Epithelial cell of proximal tubule (primary cell): ENCODE results near the gene GRB10. TPM values are rescaled to one million over a fixed set of nuclear protein-coding genes. Genes with fewer than 3 reads are reported as not detected.

Source experiments
- DNase-seq: peaks from one replicate; pipeline ENCODE4 v3.0.0-alpha.2; 2011; ENCODE audit warnings: low read depth
- H3K4me3 ChIP-seq: 2 replicates; pipeline ENCODE4 v1.5.1; 2011; ENCODE audit warnings: low read depth, mild to moderate bottlenecking, low read length
- total RNA-seq: library from RNA; depleted of rRNA; stranded (reverse); fragments of >200 nt; gene quantifications from 2 replicates; pipeline ENCODE4 v1.2.3, GENCODE V29; 2015
- TF ChIP-seq, protein P1 (sequence below): conservative IDR thresholded peaks from 2 replicates; pipeline ENCODE4 v1.5.1; 2012; ENCODE audit warnings: low read depth, mild to moderate bottlenecking, low read length

GRB10 gene
- total RNA-seq, 1 donor from 2014 or later, result 33.4 TPM

DNA sequence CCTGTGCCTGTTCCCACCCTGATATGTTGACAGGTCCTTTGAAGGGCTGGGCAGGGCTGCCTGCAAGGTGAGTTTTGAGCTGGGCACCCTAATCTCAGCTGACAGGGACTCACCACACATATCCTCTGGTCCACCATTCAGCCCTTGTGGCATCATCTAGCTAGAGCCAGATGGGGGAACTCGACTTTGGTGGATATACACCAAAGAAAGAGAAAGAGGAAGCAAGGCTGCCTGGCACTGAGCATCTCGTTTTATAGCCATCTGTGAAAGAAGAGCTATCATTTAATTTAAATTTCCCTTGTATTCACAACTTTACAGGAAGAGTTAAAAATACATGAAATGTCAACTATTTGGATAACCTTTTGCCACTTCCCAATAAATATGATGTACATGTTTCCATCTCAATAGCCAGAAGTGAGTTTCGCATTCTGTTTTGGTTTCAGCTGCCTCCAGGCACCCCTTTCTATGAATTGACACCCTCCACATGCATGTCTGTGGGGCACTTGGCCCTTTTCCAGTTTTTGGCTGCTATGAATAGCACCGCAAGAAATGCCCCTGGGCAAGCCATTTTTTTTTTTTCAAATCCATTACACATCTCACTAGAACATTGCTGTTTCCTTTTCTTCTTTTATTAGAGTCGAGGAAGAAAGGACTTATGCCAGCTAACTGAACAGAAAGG lies 22.9 kb upstream of the GRB10 start:
- TF ChIP-seq, protein P1, sequence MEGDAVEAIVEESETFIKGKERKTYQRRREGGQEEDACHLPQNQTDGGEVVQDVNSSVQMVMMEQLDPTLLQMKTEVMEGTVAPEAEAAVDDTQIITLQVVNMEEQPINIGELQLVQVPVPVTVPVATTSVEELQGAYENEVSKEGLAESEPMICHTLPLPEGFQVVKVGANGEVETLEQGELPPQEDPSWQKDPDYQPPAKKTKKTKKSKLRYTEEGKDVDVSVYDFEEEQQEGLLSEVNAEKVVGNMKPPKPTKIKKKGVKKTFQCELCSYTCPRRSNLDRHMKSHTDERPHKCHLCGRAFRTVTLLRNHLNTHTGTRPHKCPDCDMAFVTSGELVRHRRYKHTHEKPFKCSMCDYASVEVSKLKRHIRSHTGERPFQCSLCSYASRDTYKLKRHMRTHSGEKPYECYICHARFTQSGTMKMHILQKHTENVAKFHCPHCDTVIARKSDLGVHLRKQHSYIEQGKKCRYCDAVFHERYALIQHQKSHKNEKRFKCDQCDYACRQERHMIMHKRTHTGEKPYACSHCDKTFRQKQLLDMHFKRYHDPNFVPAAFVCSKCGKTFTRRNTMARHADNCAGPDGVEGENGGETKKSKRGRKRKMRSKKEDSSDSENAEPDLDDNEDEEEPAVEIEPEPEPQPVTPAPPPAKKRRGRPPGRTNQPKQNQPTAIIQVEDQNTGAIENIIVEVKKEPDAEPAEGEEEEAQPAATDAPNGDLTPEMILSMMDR, result no peak
- DNase-seq, result no peak
- no peak overlapping the region for H3K4me3 ChIP-seq

DNA sequence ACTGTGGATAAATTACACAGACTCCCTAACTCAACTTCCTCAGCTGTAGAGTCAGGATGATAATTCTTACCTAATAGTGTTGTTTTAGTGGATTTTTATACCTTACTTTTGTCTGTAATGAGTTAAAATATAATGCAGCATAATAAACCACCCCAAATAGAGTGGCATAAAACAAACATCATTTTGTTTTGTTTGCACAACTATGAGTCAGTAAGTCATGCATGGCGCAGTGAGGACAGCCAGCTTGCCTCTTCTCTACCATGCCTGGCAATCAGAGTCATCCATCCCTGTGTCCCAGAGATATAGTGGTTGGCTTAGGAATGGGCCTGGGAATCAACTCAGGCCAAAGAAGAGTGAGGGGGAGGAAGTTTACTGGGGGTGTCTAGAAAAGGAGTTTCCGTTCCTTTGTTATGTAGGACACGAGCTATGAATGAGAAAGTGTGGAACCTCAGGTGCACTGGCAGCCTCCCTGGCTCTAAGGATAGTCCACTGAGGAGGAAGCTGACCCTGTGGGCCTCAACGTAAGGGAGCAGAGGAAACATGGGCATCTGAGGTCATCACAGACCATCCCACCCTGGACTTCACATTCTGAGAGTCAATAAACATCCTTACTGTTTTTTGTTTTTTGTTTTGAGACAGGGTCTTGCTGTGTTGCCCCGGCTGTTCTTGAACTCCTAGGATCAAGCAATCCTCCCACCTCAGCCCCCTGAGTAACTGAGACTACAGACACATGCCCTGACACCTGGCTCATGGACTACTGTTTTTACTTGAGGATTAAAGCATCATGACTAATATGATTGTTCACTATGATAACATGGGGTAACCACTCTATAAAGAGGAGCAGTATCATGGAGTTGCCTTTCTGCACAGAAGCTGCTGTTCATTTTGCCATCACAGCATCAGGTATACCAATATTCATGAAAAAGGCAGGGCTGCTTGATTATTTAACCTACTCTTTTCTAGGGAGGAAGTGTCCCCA lies 21.0 kb upstream of the GRB10 start:
- no peak for DNase-seq
- TF ChIP-seq, protein P1, result no peak
- H3K4me3 ChIP-seq, result no peak overlapping the region

DNA sequence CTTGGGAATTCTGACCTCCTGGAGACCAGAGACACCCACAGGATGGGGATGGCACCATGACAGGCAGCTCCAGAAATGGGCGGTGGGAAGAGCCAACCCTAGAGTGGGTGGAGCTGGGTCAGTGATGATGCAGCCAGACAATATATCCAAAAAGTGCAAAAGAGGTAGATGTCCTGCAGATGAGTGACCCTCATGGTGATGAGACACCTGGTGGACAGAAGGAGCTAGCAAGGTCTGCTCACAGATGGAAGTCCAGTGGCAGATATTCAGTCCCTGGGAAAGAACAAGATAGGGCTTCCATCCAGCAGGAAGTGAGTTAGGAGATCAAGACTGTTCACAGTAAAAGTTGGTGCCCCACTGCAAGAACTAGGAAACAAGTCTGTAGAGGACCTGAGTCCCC lies 19.2 kb upstream of the GRB10 start:
- no peak for DNase-seq
- TF ChIP-seq, protein P1, result peak; percentile 34
- H3K4me3 ChIP-seq, result no peak overlapping the region

DNA sequence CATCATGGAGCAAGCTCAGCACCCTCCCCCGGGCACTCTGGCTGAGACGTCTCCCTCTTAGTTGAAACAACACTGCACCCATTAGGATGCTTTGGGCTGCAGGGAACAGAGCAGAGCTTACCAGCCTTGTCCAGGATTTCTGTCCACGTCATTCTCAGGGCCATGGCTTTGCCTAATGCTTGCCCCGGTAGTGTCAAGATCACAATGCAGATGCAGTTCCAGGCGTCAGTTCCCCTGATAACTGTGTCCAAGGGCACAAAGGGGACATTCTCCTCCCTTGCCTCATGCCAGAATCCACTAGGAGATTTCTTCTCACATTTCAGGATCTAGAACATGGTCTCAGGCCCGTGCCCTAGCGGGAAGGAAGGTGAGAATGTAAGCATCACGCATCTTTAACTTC lies 17.2 kb upstream of the GRB10 start:
- DNase-seq, result no peak
- TF ChIP-seq, protein P1, result no peak
- H3K4me3 ChIP-seq, result no peak overlapping the region

DNA sequence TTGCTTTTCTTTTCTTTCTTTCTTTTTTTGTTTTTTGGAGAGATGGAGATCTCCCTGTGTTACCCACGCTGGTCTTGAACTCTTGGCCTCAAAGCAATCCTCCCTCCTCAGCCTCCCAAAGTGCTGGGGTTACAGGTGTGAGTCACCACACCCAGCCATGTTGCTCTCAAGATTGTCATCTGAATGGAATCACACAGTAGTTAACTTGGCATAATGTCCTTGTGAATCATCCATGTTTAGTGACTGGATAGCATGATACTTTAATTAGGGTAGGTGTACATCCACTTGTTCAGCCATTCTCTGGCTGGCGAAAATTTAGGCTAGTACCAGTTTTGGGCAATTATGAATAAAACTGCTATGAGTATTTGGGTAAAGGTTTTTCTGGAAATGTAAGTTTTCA lies 15.4 kb upstream of the GRB10 start:
- H3K4me3 ChIP-seq, result no peak overlapping the region
- no peak for DNase-seq

DNA sequence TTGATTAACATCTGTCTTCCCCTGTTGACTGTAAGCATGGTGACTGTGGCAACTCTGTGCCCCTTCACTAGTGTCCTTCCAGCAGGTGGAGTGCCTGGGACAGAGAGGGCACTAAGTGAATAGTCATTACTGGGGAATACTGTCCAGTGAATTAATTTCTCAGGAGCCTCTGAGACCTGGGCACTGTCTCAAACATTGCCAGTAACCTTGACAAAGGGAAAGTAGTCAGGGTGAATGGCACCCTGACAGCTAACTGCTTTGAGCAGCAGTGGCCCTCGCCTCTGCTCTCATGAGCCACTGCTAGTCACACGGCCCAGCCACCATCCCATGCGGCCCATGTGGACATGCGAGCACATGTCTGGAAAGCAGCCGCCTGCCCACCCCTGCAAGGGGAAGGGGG lies 13.1 kb upstream of the GRB10 start:
- DNase-seq, result no peak
- TF ChIP-seq, protein P1, result peak; percentile 56
- no peak overlapping the region for H3K4me3 ChIP-seq

More for the DNA sequence above, 15.4 kb upstream of the GRB10 start:
- TF ChIP-seq, protein P1, result no peak

DNA sequence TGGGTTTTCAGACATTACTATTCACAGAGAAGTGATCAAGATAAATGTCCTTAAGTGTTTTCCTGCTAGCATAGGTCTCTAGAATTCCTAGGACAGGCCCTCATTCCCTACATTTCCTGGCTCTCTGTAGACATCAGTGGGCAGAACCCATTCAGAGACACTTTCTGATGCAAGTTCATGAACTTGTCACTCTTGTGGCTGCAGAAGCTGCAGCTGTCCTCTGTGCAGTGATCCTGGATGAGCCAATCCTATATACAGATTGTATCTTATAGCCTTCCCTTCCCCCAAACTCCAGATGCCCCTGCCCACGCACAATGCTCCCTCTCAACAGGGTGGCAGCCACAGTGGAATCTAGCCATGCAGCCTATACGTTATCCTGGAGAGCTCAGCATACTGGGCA lies 12.6 kb upstream of the GRB10 start:
- H3K4me3 ChIP-seq, result no peak overlapping the region
- TF ChIP-seq, protein P1, result no peak
- no peak for DNase-seq
